GM23338 (cell line): ENCODE results near the gene JARID2. TPM values are rescaled to one million over a fixed set of nuclear protein-coding genes. Genes with fewer than 3 reads are reported as not detected.

Source experiments
- ATAC-seq: fragments of 200-7000 bp; cut with Tn5 transposase; 3 replicates; pipeline ENCODE4 v1.9.1; 2020
- DNase-seq: peaks from one replicate; pipeline ENCODE4 v3.0.0-alpha.2; 2015; ENCODE audit warnings: low spot score
- H2AFZ ChIP-seq: fragments of 200-600 bp; sonication (generic); 2 replicates; pipeline ENCODE4 v1.8.0; 2016; ENCODE audit warnings: antibody characterized with exemption, mild to moderate bottlenecking, moderate library complexity
- H3F3A ChIP-seq: fragments of 200-600 bp; sonication (generic); replicated peaks from 2 replicates; pipeline ENCODE4 v1.8.0; 2017; ENCODE audit warnings: antibody characterized with exemption, mixed run types, low read depth
- H3K27ac ChIP-seq: fragments of 200-600 bp; sonication (generic); 2 replicates; pipeline ENCODE4 v1.6.1; 2016; ENCODE audit warnings: low read depth
- H3K27me3 ChIP-seq: fragments of 200-600 bp; sonication (generic); 2 replicates; pipeline ENCODE4 v1.8.0; 2016; ENCODE audit warnings: mild to moderate bottlenecking, mixed run types, moderate library complexity; ENCODE audit not compliant: insufficient read depth
- H3K36me3 ChIP-seq: fragments of 200-600 bp; sonication (generic); 2 replicates; pipeline ENCODE4 v1.8.0; 2016; ENCODE audit warnings: mild to moderate bottlenecking; ENCODE audit not compliant: insufficient read depth
- H3K4me1 ChIP-seq: fragments of 200-600 bp; sonication (generic); 2 replicates; pipeline ENCODE4 v1.8.0; 2016; ENCODE audit warnings: mild to moderate bottlenecking, moderate library complexity; ENCODE audit not compliant: insufficient read depth
- H3K4me2 ChIP-seq: fragments of 200-600 bp; sonication (generic); 2 replicates; pipeline ENCODE4 v1.7.1; 2017; ENCODE audit warnings: mixed run types
- H3K4me3 ChIP-seq: fragments of 200-600 bp; sonication (generic); 2 replicates; pipeline ENCODE4 v1.6.1; 2016; ENCODE audit warnings: mixed run types
- H3K79me2 ChIP-seq: fragments of 200-600 bp; sonication (generic); replicated peaks from 2 replicates; pipeline ENCODE4 v1.8.0; 2017; ENCODE audit warnings: mild to moderate bottlenecking; ENCODE audit not compliant: insufficient read depth
- H3K9me2 ChIP-seq: fragments of 200-600 bp; sonication (generic); 2 replicates; pipeline ENCODE4 v1.8.0; 2017; ENCODE audit not compliant: insufficient read depth
- H4K20me1 ChIP-seq: fragments of 200-600 bp; sonication (generic); replicated peaks from 2 replicates; pipeline ENCODE4 v1.8.0; 2017; ENCODE audit warnings: mild to moderate bottlenecking; ENCODE audit not compliant: insufficient read depth
- H3K27ac Mint-ChIP-seq: 2 replicates; pipeline ENCODE4 v1.8.0; 2020; ENCODE audit warnings: inconsistent platforms, mild to moderate bottlenecking, moderate library complexity, mixed read lengths
- H3K27me3 Mint-ChIP-seq: 3 replicates; pipeline ENCODE4 v1.8.0; 2022; ENCODE audit warnings: low read depth, mild to moderate bottlenecking, moderate library complexity, mixed read lengths, inconsistent platforms; ENCODE audit not compliant: insufficient read depth, poor library complexity
- H3K36me3 Mint-ChIP-seq: 3 replicates; pipeline ENCODE4 v1.8.0; 2021; ENCODE audit warnings: low read depth, mild to moderate bottlenecking, inconsistent platforms, moderate library complexity, mixed read lengths
- H3K4me1 Mint-ChIP-seq: 3 replicates; pipeline ENCODE4 v1.8.0; 2020; ENCODE audit warnings: mild to moderate bottlenecking, inconsistent platforms, mixed read lengths
- H3K4me3 Mint-ChIP-seq: 3 replicates; pipeline ENCODE4 v1.8.0; 2021; ENCODE audit warnings: moderate library complexity, mild to moderate bottlenecking, inconsistent platforms, mixed read lengths
- H3K9me3 Mint-ChIP-seq: 3 replicates; pipeline ENCODE4 v1.8.0; 2020; ENCODE audit warnings: moderate library complexity, mild to moderate bottlenecking, inconsistent platforms, mixed read lengths
- ETS1 ChIP-seq: IDR thresholded peaks from 2 replicates; pipeline ENCODE4 v1.6.1; 2016; ENCODE audit warnings: antibody characterized with exemption
- NANOG ChIP-seq: IDR thresholded peaks from 2 replicates; pipeline ENCODE4 v1.6.1; 2016; ENCODE audit warnings: antibody characterized with exemption, borderline replicate concordance
- POLR2AphosphoS5 ChIP-seq: IDR thresholded peaks from 2 replicates; pipeline ENCODE4 v1.6.1; 2016; ENCODE audit warnings: antibody characterized with exemption, low read depth
- REST ChIP-seq: IDR thresholded peaks from one replicate; pipeline ENCODE4 v1.6.1; 2018; ENCODE audit warnings: antibody characterized with exemption; ENCODE audit not compliant: unreplicated experiment
- STAT1 ChIP-seq: IDR thresholded peaks from one replicate; pipeline ENCODE4 v1.6.1; 2016; ENCODE audit warnings: antibody characterized with exemption; ENCODE audit not compliant: unreplicated experiment
- ZNF331 ChIP-seq: fragments of 250-450 bp; sonication (Bioruptor Pico); IDR thresholded peaks from 2 replicates; pipeline ENCODE4 v1.5.0; 2020; ENCODE audit warnings: low read depth, mild to moderate bottlenecking, moderate library complexity
- polyA plus RNA-seq: library from polyadenylated mRNA; unstranded; fragments of >200 nt; fragmentation: Nextera tagmentation; extraction: Ambion mirVana; gene quantifications from 2 replicates; pipeline ENCODE4 v1.2.1, GENCODE V29; 2016
- total RNA-seq: library from RNA; depleted of rRNA; stranded (reverse); fragments of >200 nt; shearing (Covaris generic); gene quantifications from 2 replicates; pipeline ENCODE4 v1.2.3, GENCODE V29; 2014
- TF ChIP-seq, protein P1 (sequence below), 2 experiments: fragments of 200-600 bp in 1 of 2; sonication (generic) in 1 of 2; conservative IDR thresholded peaks; 2 replicates each; pipeline versions ENCODE4 v1.5.1 to v1.6.1; 2016 to 2017; ENCODE audit warnings: antibody characterized with exemption in 2 of 2, low read depth in 2 of 2, mild to moderate bottlenecking in 2 of 2, moderate library complexity in 1 of 2

Gene JARID2
- total and polyA plus RNA-seq, 2 experiments from 2014 or later, result 92.8 to 196 TPM

- ATAC-seq (no peak; the same call in 2 of the 3 replicates), DNase-seq (no peak)
- H3K4me2 ChIP-seq, result no peak overlapping the region
- peaks cover 65% of the 10 kb centered on the region for H3K27me3 Mint-ChIP-seq
- H3K4me1 ChIP-seq, result peaks cover 14% of the 10 kb centered on the region
- TF ChIP-seq STAT1, result no peak
- TF ChIP-seq, protein P1, sequence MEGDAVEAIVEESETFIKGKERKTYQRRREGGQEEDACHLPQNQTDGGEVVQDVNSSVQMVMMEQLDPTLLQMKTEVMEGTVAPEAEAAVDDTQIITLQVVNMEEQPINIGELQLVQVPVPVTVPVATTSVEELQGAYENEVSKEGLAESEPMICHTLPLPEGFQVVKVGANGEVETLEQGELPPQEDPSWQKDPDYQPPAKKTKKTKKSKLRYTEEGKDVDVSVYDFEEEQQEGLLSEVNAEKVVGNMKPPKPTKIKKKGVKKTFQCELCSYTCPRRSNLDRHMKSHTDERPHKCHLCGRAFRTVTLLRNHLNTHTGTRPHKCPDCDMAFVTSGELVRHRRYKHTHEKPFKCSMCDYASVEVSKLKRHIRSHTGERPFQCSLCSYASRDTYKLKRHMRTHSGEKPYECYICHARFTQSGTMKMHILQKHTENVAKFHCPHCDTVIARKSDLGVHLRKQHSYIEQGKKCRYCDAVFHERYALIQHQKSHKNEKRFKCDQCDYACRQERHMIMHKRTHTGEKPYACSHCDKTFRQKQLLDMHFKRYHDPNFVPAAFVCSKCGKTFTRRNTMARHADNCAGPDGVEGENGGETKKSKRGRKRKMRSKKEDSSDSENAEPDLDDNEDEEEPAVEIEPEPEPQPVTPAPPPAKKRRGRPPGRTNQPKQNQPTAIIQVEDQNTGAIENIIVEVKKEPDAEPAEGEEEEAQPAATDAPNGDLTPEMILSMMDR (conservative IDR thresholded peaks at IDR 0.05; ENCODE audit: low read depth in 2 of 2), result 0 out of 4 replicates have a peak, but pooled peaks of 1 of the 2 experiments have one; percentile 10
- TF ChIP-seq REST, result no peak
- no peak for TF ChIP-seq POLR2AphosphoS5
- no peak for TF ChIP-seq ETS1
- no peak for TF ChIP-seq ZNF331
- H4K20me1 ChIP-seq, result peaks cover 68% of the 10 kb centered on the region
- H3K9me2 ChIP-seq, result no peaks in the 10 kb centered on the region
- H3K4me3 Mint-ChIP-seq, result no peak overlapping the region
- peak overlapping the region; percentile 72; the same call in 1 of the 2 replicates for H3K27ac ChIP-seq
- no peak overlapping the region for H3K4me3 ChIP-seq
- peak overlapping the region; percentile 90 for H3K27ac Mint-ChIP-seq
- 0 out of 3 replicates have a peak, but pooled peaks cover 7% of the 10 kb centered on the region for H3K9me3 Mint-ChIP-seq
- peaks cover 60% of the 10 kb centered on the region for H3K4me1 Mint-ChIP-seq
- H3K36me3 ChIP-seq, result peaks cover 67% of the 10 kb centered on the region
- no peaks in the 10 kb centered on the region for H3K27me3 ChIP-seq
- H3F3A ChIP-seq, result peaks cover 51% of the 10 kb centered on the region
- H3K79me2 ChIP-seq, result peaks cover 97% of the 10 kb centered on the region
- H2AFZ ChIP-seq, result no peak overlapping the region
- peaks cover 98% of the 10 kb centered on the region for H3K36me3 Mint-ChIP-seq
These were observed 258.2 kb downstream of the JARID2 start for GRCh38 chr6:15504040-15504495.

GRCh38 chr6:15504581-15505350 lies 258.9 kb downstream of the JARID2 start:
- H2AFZ ChIP-seq, result no peak overlapping the region

More at GRCh38 chr6:15504581-15505350, 258.9 kb downstream of the JARID2 start:
- H4K20me1 ChIP-seq, result peaks cover 72% of the 10 kb centered on the region
- H3K4me2 ChIP-seq, result no peak overlapping the region
- Mint-ChIP-seq H3K36me3 (peaks cover 98% of the 10 kb centered on the region), H3K27me3 (peaks cover 63% of the 10 kb centered on the region), H3K4me1 (peaks cover 55% of the 10 kb centered on the region), H3K4me3 (no peak overlapping the region; the same call in 2 of the 3 replicates), H3K9me3 (0 out of 3 replicates have a peak, but pooled peaks cover 7% of the 10 kb centered on the region), H3K27ac (0 out of 2 replicates have a peak overlapping the region, but pooled peaks have one; percentile 19)
- TF ChIP-seq ZNF331 (no peak), NANOG (no peak), ETS1 (no peak), POLR2AphosphoS5 (0 out of 2 replicates have a peak, but pooled peaks have one; percentile 10)
- ATAC-seq (no peak), DNase-seq (no peak)
- H3F3A ChIP-seq, result peaks cover 58% of the 10 kb centered on the region
- H3K27ac ChIP-seq, result peak overlapping the region; percentile 72; the same call in 1 of the 2 replicates
- H3K27me3 ChIP-seq, result no peaks in the 10 kb centered on the region
- no peaks in the 10 kb centered on the region for H3K9me2 ChIP-seq
- peaks cover 96% of the 10 kb centered on the region for H3K79me2 ChIP-seq
- peaks cover 68% of the 10 kb centered on the region for H3K36me3 ChIP-seq
- peaks cover 14% of the 10 kb centered on the region for H3K4me1 ChIP-seq
- H3K4me3 ChIP-seq, result no peak overlapping the region
